Common myeloid progenitor, CD34-positive (primary cell): Measurements from ENCODE around the gene ABCG1.

Experiments used
- CTCF ChIA-PET: fragments of 350-600 bp; sonication (Branson Sonifier 250); formaldehyde crosslinking; loops from one replicate; lab custom pipeline; 2021; ENCODE audit warnings: antibody characterized with exemption; lab: Charles Lee
- POLR2A ChIA-PET: fragments of 350-600 bp; sonication (Branson Sonifier 250); formaldehyde crosslinking; loops from one replicate; lab custom pipeline; 2021; ENCODE audit warnings: antibody characterized with exemption; lab: Charles Lee
- DNase-seq, 3 donors: peaks; one replicate each; pipeline versions ENCODE4 v3.0.0 to v3.0.0-alpha.2; 2013
- H3K27ac ChIP-seq, 2 experiments: 1 replicate in 1 of 2; 2 replicates in 1 of 2; pipeline ENCODE4 v1.7.0; 2013; ENCODE audit warnings: inconsistent platforms in 2 of 2, low read length in 2 of 2, mild to moderate bottlenecking in 2 of 2, low read depth in 1 of 2, moderate library complexity in 1 of 2; ENCODE audit not compliant: severe bottlenecking in 2 of 2, insufficient read depth in 1 of 2, poor library complexity in 1 of 2
- H3K27me3 ChIP-seq, 5 experiments: replicated peaks in 2 of 5; 1 replicate in 3 of 5; 2 replicates in 2 of 5; pipeline versions ENCODE4 v1.6.1 to v1.7.0; 2013; ENCODE audit warnings: low read length in 4 of 5, mild to moderate bottlenecking in 2 of 5, moderate library complexity in 2 of 5, inconsistent platforms in 1 of 5; ENCODE audit not compliant: insufficient read depth in 5 of 5, control insufficient read depth in 4 of 5
- H3K36me3 ChIP-seq, 4 experiments: 1 replicate in 2 of 4; 2 replicates in 2 of 4; pipeline versions ENCODE4 v1.6.1 to v1.7.0; 2013; ENCODE audit warnings: low read length in 3 of 4, control low read depth in 1 of 4, mild to moderate bottlenecking in 1 of 4; ENCODE audit not compliant: control insufficient read depth in 4 of 4, insufficient read depth in 4 of 4
- H3K4me1 ChIP-seq, 4 experiments: 1 replicate in 3 of 4; 2 replicates in 1 of 4; pipeline versions ENCODE4 v1.6.1 to v1.7.1; 2013; ENCODE audit warnings: low read length in 3 of 4, mild to moderate bottlenecking in 3 of 4, control low read depth in 1 of 4, inconsistent platforms in 1 of 4, moderate library complexity in 1 of 4; ENCODE audit not compliant: control insufficient read depth in 4 of 4, insufficient read depth in 4 of 4; ENCODE audit errors: control extremely low read depth in 1 of 4
- H3K4me3 ChIP-seq, 7 experiments: 1 replicate in 4 of 7; 2 replicates in 3 of 7; pipeline versions ENCODE4 v1.5.1 to v1.7.0; 2013; ENCODE audit warnings: mild to moderate bottlenecking in 7 of 7, low read length in 6 of 7, moderate library complexity in 6 of 7, inconsistent platforms in 2 of 7, low read depth in 2 of 7, control low read depth in 1 of 7; ENCODE audit not compliant: insufficient read depth in 4 of 7, control insufficient read depth in 1 of 7; ENCODE audit errors: extremely low read depth in 1 of 7
- H3K9me3 ChIP-seq, 5 experiments: 1 replicate in 4 of 5; 2 replicates in 1 of 5; pipeline versions ENCODE4 v1.6.1 to v1.7.1; 2013; ENCODE audit warnings: low read length in 4 of 5, mild to moderate bottlenecking in 2 of 5, inconsistent platforms in 1 of 5, low read depth in 1 of 5, moderate library complexity in 1 of 5; ENCODE audit not compliant: control insufficient read depth in 4 of 5, insufficient read depth in 2 of 5; ENCODE audit errors: control extremely low read depth in 1 of 5
- WGBS: methylation state at CpG from one replicate; pipeline ENCODE4 v1.1.5; 2013; ENCODE audit not compliant: insufficient coverage; 5-methylcytosine and 5-hydroxymethylcytosine counted together

Gene ABCG1

GRCh38 chr21:42187976-42188653 lies 30.8 kb upstream of the ABCG1 start:
- DNase-seq: peak; percentile 85 to 93 (median 92)
- Histone ChIP-seq H3K4me3 (peak overlapping the region in 6 of 7 experiments; percentile 13 to 58 (median 31)), H3K27me3 (no peaks in the 10 kb centered on the region)

GRCh38 chr21:42188663-42189062 lies 30.3 kb upstream of the ABCG1 start:
- WGBS: 54% methylated on average over 4 of the region's 4 CpGs
- DNase-seq: no peak
- ChIA-PET POLR2A (interaction anchor here (2.8 kb wide), 1 partner anchor 31 kb away, joined by 11 read pairs; the partner anchor contains the start of gene ABCG1), CTCF (interaction anchor here (0.8 to 3.8 kb wide), 9 partner anchors 10 to 74 kb away, joined by 3 to 13 read pairs (median 4); no protein-coding TSS in a partner anchor)
- Histone ChIP-seq H3K27ac (no peak overlapping the region), H3K9me3 (peaks cover 0 to 2% (median 0%) of the 10 kb centered on the region in 5 experiments), H3K27me3 (no peaks in the 10 kb centered on the region), H3K4me1 (peaks cover 21 to 84% (median 64%) of the 10 kb centered on the region in 4 experiments), H3K4me3 (peak overlapping the region in 4 of 7 experiments; percentile 1 to 58 (median 30)), H3K36me3 (no peaks in the 10 kb centered on the region)

More at GRCh38 chr21:42187976-42188653, 30.8 kb upstream of the ABCG1 start:
- WGBS: 0% methylated on average over 5 of the region's 8 CpGs
- Histone ChIP-seq H3K4me1 (peaks cover 21 to 78% (median 59%) of the 10 kb centered on the region in 4 experiments), H3K27ac (peak overlapping the region in 1 of 2 experiments; percentile 73), H3K9me3 (peaks cover 0 to 2% (median 0%) of the 10 kb centered on the region in 5 experiments), H3K36me3 (no peaks in the 10 kb centered on the region)
- ChIA-PET CTCF (interaction anchor here (0.8 to 3.8 kb wide), 8 partner anchors 10 to 45 kb away, joined by 3 to 13 read pairs (median 4); no protein-coding TSS in a partner anchor), POLR2A (interaction anchor here (0.5 to 2.8 kb wide), 2 partner anchors 31 to 89 kb away, joined by 8 to 11 read pairs; partner anchors contain the start of gene ABCG1)

- WGBS: 57% methylated on average over 1 of the region's 1 CpG
- no peak for DNase-seq
- Histone ChIP-seq H3K36me3 (no peaks in the 10 kb centered on the region), H3K27ac (no peak overlapping the region), H3K4me1 (peaks cover 21 to 81% (median 66%) of the 10 kb centered on the region in 4 experiments), H3K27me3 (no peaks in the 10 kb centered on the region), H3K9me3 (peaks cover 0 to 2% (median 0%) of the 10 kb centered on the region in 5 experiments), H3K4me3 (no peak overlapping the region)
- POLR2A ChIA-PET: interaction anchor here (2.8 kb wide), 1 partner anchor 30 kb away, joined by 11 read pairs; the partner anchor contains the start of gene ABCG1
- CTCF ChIA-PET: interaction anchor here (0.9 to 3.8 kb wide), 8 partner anchors 9 to 73 kb away, joined by 3 to 13 read pairs (median 4); no protein-coding TSS in a partner anchor
These were observed 29.5 kb upstream of the ABCG1 start for GRCh38 chr21:42189431-42189830.

GRCh38 chr21:42189860-42190485 lies 29.0 kb upstream of the ABCG1 start:
- POLR2A ChIA-PET: interaction anchor here (2.8 kb wide), 1 partner anchor 30 kb away, joined by 11 read pairs; the partner anchor contains the start of gene ABCG1
- 93% methylated on average over 11 of the region's 11 CpGs for WGBS
- H3K4me1 ChIP-seq: peaks cover 21 to 83% (median 69%) of the 10 kb centered on the region in 4 experiments
- H3K9me3 ChIP-seq: peaks cover 0 to 2% (median 0%) of the 10 kb centered on the region in 5 experiments
- H3K36me3 ChIP-seq: no peaks in the 10 kb centered on the region
- CTCF ChIA-PET: interaction anchor here (0.9 to 3.8 kb wide), 9 partner anchors 9 to 69 kb away, joined by 3 to 13 read pairs (median 6); no protein-coding TSS in a partner anchor
- no peaks in the 10 kb centered on the region for H3K27me3 ChIP-seq
- H3K4me3 ChIP-seq: no peak overlapping the region
- H3K27ac ChIP-seq: no peak overlapping the region
- no peak for DNase-seq

GRCh38 chr21:42190486-42190863 lies 28.5 kb upstream of the ABCG1 start:
- Histone ChIP-seq H3K9me3 (peaks cover 0 to 2% (median 0%) of the 10 kb centered on the region in 5 experiments), H3K4me3 (no peak overlapping the region), H3K27me3 (no peaks in the 10 kb centered on the region), H3K27ac (no peak overlapping the region), H3K36me3 (no peaks in the 10 kb centered on the region), H3K4me1 (peaks cover 21 to 88% (median 71%) of the 10 kb centered on the region in 4 experiments)
- CTCF ChIA-PET: interaction anchor here (0.9 to 3.8 kb wide), 11 partner anchors 8 to 68 kb away, joined by 3 to 13 read pairs (median 6); no protein-coding TSS in a partner anchor
- DNase-seq: no peak
- 97% methylated on average over 8 of the region's 8 CpGs for WGBS
- POLR2A ChIA-PET: interaction anchor here (0.7 kb wide), 1 partner anchor 44 kb away, joined by 3 read pairs; no protein-coding TSS in a partner anchor

GRCh38 chr21:42191064-42191463 lies 27.9 kb upstream of the ABCG1 start:
- Histone ChIP-seq H3K9me3 (no peaks in the 10 kb centered on the region), H3K4me1 (peaks cover 21 to 87% (median 75%) of the 10 kb centered on the region in 4 experiments), H3K27me3 (no peaks in the 10 kb centered on the region), H3K36me3 (no peaks in the 10 kb centered on the region), H3K27ac (no peak overlapping the region), H3K4me3 (no peak overlapping the region)
- DNase-seq: no peak
- 98% methylated on average over 5 of the region's 5 CpGs for WGBS
- POLR2A ChIA-PET: interaction anchor here (0.7 to 1.2 kb wide), 2 partner anchors 29 to 43 kb away, joined by 3 to 5 read pairs; no protein-coding TSS in a partner anchor
- CTCF ChIA-PET: interaction anchor here (1.1 to 3.8 kb wide), 11 partner anchors 7 to 78 kb away, joined by 3 to 13 read pairs (median 5); no protein-coding TSS in a partner anchor
